ENCODE data around the gene SELENOO.
"Not testable (repeated sequence)": the region's sequence is repeated elsewhere in the genome, so short reads cannot be mapped to it uniquely, and the experiment has no call there.

Gene SELENOO, protein sequence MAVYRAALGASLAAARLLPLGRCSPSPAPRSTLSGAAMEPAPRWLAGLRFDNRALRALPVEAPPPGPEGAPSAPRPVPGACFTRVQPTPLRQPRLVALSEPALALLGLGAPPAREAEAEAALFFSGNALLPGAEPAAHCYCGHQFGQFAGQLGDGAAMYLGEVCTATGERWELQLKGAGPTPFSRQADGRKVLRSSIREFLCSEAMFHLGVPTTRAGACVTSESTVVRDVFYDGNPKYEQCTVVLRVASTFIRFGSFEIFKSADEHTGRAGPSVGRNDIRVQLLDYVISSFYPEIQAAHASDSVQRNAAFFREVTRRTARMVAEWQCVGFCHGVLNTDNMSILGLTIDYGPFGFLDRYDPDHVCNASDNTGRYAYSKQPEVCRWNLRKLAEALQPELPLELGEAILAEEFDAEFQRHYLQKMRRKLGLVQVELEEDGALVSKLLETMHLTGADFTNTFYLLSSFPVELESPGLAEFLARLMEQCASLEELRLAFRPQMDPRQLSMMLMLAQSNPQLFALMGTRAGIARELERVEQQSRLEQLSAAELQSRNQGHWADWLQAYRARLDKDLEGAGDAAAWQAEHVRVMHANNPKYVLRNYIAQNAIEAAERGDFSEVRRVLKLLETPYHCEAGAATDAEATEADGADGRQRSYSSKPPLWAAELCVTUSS

DNA sequence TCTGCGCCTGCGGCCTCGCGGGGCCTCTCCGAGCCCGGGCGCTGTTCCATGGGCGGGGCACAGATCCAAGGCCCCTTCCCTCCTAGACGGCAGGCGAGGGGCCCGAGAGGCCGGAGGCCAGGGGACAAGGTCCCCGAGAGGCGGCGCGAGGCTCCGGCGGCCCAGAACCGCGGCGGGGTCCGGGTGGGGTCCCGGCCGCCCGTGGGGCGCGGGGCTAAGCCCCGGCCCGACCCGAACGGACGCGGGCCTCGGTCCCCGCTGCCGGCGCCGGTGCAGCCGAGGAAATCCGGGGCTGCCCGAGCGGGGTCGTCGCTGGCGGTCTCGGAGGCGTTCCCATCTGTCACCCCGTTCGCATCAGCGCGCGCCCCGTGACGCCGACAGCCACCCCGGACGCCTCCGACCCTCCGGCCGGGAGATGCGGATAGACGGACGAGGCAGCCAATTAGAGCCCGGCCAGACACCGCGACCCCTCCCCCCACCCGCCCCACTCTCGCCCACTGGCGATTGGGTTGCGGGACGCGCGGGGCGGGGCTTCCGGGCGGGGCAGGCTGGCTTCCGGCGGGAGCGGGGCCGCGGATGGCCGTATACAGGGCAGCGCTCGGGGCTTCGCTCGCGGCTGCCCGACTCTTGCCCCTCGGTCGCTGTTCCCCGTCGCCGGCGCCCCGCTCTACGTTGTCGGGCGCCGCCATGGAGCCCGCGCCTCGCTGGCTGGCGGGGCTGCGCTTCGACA, at the start of gene SELENOO:
Gene SELENOO (plus strand): TSS at position 551 of the 730 bp plus-strand sequence. CDS start 26 bp downstream, at position 577.
- in situ Hi-C loops (cut with HindIII; ENCODE audit: low sequenced_read_pairs) = no loop called here

DNA sequence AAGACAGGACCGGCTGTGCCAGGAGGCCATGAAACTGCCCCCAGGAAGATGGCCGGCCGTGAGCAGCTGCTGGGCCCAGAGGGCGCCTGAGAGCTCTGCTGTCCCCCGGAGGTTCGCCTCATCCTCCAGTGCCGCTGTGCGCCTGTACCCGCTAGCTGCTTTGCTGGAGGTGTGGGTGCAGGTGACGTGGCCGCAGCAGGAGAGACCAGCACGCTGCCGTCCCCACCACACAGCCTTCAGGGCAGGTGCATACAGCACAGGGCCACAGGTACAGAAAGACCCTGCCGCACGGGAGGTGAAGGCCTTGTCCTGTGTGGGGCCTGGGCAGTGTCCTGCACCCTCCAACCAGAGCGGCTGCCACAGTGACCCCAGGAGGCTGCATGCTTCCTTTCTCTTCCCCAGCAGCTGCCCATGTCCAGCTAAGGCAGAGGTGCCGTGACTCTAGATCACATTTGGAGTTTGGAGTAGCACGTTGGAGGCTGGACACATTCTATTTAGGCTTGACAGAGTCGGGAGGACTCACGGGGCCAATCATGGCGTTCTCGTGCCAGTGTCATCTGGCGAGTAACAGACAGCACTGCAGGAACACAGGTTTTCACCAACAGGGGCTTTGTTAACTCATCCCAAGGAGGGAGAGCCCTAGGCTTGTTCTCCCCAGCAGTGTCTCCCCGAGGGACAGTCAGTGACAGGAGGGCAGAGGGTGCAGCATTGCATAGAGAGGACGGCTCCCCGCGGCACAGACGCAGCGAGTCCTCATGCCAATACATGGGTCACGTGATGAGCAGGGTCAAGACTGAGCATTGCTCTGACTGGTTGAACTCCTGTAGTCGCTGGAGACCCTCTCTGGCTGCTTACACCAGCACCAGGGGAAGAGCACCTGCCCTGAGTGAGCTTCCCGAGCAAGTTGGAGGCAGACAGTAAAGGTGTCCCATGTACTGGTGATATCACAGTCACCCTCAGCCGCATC, 49.0 kb upstream of the SELENOO start:
- in situ Hi-C loops (cut with HindIII; ENCODE audit: low sequenced_read_pairs) = no loop called here

DNA sequence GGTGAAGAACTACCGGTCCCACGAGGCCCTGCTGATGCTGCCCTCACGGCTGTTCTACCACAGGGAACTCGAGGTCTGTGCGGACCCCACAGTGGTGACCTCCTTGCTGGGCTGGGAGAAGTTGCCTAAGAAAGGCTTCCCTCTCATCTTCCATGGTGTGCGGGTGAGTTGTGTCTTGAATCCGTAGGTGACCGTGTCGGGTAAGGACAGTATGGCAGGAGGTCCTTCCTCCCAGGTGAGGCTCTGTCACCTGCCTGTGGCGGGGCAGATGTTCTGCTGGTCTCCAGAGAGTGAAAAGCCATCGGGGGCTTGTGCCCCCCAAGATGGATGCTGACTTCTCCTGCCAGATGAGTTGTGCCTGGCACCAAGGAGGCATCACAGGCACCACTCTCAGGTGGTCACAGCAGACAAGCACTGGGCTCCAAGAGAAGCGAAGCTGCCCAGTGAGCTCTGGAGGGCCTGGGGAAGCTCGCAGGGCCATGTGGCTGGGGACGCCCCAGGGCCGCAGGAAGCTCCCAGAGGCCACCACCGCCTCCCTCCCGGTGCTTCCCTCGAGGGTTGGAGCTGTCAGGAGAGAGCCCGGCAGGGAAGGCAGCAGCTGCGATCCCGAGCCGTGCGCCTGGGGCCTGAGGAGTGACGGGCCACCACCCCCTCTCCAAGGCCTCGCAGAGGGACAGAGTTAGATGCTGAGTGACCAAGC, 47.6 kb upstream of the SELENOO start:
- in situ Hi-C loops (cut with HindIII; ENCODE audit: low sequenced_read_pairs) = no loop called here

DNA sequence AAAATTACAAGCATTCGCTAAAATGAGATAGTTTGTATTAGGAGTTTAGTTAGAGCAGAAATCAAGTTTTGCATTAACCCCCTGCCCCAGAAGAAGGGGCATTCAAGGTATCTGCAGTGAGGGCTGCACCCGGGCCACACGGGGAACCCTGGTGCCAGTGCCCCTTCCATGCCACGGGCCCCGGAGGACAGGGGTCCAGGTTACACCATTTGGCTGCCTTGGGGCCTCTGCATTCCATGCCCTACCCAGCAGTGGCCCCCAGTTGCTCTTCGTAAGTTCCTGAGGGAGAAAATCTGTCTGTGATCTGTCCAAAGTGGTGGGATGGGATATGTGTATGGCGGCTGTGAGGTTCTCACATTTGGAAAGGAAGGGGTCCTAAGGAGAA, 47.1 kb upstream of the SELENOO start:
- in situ Hi-C loops (cut with HindIII; ENCODE audit: low sequenced_read_pairs) = no loop called here

DNA sequence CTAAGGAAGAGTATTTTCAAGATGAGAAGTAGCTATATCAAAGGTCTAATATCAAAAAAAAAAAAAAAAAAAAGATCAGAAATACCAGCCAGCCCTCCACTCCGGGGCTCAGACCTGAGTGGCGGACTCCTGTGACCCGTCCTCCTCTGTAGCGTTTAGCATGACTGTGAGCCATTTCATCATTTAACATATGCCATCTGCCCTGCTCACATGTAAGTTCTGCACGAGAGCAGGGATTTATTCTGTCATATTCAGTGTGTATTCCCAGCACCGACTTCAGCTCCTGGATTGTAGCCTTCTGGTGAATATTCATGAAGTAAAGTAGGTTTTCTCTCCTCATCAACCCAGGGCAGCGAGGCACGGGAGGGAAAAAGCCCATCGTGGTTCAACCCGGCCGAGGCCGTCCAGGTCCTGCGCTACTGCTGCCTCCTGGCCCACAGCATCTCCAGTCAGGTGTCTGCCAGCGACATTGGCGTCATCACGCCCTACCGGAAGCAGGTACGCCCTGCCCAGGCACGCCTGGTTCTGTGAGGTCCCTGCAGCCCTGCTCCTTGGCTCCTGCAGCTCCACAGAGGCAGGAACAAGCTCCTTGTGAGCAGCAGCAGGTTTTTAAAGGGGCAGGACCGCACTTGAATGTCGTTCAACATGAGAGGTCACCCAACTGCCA, 43.0 kb upstream of the SELENOO start:
- in situ Hi-C loops (cut with HindIII; ENCODE audit: low sequenced_read_pairs) = no loop called here

DNA sequence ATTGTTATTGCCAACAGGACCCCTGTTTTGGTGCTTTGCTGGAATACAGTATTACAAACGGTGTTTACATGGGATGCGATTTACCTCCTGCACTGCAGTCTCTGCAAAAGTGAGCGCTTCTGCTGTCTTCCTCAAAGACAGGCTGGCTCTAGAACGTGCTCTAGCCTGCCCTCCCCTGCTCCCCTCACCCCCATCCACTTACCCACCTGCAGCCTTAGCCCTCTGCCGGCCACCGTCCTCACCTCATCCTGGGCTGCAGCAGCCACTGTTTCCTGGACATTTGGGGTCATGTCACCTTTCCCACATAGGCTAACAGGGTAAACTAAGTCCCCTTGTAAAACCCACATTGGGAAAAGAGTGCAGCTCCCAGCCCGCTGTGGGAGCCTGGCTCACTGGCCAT, 39.9 kb upstream of the SELENOO start:
- in situ Hi-C loops (cut with HindIII; ENCODE audit: low sequenced_read_pairs) = no loop called here

DNA sequence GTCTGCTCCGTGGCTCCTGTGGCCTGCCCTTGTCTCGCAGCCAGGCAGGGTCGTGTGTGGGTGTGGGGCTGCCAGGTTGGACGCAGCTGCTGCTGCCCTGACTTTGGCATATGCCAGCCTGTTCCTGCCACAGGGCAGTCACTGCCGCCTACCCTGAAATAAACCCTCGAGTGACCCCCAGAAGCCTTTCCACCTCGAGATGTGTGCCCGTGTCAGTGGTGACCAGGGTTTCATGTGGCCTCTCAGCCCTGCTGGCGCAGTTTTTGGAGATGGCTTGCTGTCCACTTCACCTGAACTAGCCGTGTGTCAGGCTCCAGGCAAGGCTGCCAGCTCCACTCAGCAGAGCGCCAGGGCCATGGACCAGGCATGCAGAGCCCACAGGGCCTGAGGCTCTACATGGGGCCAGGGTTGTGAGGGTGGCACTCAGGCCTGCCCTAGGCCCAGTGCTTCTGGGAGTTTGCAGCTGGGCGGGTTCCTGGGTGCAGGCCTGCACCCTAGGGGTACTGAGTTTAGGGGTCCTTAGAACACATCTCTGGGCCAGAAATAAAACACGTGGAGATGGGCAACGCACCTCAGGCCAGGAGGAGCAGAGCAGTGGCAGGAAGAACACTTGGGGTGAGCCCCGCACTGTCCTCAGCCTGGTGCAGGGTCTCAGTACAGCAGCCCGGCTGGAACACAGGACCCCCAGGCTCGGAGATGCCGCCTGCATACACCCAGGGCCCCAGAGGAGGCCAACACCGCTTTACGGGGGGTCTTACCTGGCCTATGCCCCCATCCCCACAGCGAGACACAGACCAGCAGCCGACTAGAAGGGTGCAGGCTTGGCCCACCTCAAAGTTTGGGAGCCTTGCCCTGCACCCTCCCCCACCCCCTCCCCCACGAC, 39.1 kb upstream of the SELENOO start:
- in situ Hi-C loops (cut with HindIII; ENCODE audit: low sequenced_read_pairs) = no loop called here

DNA sequence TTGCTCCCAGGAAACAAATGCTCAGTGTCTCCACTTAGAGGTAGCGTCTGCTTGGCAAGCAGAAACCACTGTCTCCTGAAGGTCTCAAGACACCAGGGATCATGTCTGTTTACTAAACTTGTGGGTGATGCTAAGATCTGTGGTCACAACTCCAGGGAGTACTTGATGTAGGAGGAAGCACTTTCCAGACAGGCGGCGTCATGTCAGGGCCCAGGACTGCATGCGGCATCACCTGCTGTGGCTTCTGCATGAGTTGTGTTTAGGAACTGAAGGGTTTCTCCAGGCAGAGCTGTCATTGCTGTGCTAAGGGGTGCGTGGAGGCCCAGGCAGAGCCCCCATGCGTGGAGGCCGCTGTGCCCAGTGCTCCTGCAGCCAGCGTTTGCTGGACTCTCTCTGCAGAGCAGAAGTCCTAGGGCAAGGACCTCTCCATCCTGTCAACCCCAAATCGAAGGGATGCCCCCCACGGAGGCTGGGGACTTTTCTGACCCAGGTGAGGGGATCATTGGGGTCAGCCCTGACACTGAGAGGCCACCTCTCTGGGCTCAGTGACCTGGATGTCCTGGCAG, 38.3 kb upstream of the SELENOO start:
- in situ Hi-C loops (cut with HindIII; ENCODE audit: low sequenced_read_pairs) = no loop called here

DNA sequence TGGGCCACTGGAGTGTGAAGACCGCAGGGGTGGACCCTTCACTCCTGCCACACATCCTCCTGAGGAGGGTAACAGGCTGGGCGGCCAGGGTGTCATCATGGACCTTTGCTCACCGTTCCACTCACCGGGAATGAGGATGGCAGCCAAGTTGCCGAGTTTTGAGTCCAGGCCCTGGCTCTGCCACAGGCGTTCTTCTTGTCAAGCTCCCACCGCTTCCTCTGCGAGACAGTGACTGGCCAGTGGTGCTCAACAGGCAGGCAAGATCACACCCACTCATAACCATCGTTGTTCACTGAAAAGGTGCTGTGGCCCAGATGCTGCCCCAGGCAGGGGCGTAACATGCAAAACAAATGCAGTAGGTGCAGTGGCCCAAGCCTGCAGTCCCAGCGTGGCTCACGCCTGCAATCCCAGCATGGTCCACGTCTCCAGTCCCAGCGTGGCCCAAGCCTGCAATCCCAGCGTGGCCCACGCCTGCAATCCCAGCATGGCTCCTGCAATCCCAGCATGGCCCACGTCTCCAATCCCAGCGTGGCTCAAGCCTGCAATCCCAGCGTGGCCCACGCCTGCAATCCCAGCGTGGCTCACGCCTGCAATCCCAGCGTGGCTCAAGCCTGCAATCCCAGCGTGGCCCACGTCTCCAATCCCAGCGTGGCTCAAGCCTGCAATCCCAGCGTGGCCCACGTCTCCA, 35.2 kb upstream of the SELENOO start:
- in situ Hi-C loops (cut with HindIII; ENCODE audit: low sequenced_read_pairs) = no loop called here

DNA sequence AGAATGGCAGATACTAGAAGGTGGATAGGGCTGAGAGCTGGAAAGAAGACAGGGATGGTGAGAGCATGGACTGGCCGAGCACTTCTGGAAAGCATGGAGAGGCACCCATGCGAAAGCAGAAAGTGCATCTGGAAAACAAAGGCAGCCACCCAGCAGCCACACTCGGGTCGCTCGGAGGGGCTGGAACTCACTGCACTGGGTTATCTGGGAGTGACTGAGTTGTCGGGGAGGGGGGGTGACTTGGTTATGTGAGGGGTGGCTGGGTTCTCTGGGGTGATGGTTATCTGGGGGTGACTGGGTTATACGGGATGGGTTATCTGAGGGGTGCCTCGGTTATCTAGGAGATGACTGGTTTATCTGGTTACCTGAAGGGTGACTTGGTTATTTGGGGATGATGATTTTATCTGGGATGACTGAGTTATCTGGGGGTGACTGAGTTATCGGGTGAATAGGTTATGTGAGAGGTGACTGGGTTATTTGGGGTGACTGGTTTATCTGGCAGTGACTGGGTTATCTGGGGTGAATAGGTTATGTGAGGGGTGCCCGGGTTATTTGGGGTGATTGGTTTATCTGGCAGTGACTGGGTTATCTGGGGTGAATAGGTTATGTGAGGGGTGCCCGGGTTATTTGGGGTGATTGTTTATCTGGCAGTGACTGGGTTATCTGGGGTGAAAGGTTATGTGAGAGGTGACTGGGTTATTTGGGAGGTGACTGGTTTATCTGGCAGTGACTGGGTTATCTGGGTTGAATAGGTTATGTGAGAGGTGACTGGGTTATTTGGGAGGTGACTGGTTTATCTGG, 32.9 kb upstream of the SELENOO start:
- in situ Hi-C loops (cut with HindIII; ENCODE audit: low sequenced_read_pairs) = no loop called here

DNA sequence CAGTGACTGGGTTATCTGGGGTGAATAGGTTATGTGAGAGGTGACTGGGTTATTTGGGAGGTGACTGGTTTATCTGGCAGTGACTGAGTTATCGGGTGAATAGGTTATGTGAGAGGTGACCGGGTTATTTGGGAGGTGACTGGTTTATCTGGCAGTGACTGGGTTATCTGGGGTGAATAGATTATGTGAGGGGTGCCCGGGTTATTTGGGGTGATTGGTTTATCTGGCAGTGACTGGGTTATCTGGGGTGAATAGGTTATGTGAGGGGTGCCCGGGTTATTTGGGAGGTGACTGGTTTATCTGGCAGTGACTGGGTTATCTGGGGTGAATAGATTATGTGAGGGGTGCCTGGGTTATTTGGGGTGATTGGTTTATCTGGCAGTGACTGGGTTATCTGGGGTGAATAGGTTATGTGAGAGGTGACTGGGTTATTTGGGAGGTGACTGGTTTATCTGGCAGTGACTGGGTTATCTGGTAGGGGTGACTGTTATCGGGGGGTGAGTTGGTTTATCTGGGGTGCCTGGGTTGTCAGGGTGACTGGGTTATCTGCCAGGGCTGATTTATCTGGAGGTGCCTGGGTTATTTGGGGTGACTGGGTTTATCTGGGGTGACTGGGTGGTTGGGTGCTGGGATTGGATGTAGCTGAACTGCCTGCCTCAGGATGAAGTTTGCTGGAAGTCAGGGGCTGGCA, 32.2 kb upstream of the SELENOO start:
- in situ Hi-C loops (cut with HindIII; ENCODE audit: low sequenced_read_pairs) = not testable (repeated sequence)

DNA sequence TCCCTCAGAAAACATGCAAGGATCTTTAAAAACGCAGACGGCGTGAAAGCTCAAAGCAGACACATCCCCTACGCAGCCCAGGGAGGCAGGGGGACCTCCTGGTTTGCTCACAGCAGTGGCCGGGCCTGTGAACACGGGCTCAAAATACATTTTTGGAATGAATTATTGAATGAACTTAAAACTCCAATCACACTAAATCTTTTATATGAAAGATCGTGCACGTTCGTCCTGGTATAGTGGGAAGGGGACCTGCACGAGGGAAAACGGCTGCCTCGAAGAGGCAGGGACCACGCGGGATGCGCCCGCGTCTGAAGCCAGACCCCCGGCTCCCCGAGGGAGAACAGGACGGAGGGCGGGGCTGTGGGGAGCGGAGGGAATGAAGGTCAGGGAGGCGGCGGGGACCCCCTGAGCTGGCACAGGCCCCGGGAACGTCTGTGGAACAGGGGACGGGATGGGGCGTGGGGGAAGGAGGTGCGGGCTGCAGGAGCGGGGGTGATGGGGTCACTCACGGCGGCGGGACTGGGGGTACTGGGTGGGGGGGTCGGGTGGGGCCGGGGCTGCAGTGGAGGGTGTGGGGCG, 31.5 kb upstream of the SELENOO start:
- in situ Hi-C loops (cut with HindIII; ENCODE audit: low sequenced_read_pairs) = no loop called here

DNA sequence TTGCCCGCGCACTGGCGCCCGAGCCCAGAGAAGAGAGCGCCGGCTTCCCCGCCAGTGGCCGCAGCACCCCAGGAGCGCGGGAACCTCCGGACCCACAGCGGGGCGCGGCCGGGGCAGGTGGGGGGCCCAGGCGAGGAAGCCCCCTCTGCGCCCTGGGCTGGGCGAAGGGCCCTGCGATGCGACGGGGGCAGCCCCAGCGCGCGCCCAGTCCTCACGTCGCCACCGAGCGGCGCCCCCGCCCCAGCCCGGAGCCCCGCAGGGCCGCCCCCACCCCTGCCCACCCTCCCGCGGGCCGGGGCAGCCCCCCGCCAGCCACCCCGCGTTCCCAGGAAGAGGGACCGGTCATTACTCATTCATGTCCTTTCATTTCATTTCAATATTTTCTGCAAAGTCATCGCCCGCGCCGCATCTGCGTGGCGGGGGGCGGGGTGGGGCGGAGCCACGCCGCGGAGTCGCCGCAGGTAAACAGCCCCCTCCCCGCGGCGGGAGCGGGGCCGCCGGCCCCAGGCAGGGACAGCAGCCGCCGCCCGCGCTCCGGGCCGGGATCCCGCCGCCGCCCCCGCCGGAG, 31.0 kb upstream of the SELENOO start:
- in situ Hi-C loops (cut with HindIII; ENCODE audit: low sequenced_read_pairs) = no loop called here

DNA sequence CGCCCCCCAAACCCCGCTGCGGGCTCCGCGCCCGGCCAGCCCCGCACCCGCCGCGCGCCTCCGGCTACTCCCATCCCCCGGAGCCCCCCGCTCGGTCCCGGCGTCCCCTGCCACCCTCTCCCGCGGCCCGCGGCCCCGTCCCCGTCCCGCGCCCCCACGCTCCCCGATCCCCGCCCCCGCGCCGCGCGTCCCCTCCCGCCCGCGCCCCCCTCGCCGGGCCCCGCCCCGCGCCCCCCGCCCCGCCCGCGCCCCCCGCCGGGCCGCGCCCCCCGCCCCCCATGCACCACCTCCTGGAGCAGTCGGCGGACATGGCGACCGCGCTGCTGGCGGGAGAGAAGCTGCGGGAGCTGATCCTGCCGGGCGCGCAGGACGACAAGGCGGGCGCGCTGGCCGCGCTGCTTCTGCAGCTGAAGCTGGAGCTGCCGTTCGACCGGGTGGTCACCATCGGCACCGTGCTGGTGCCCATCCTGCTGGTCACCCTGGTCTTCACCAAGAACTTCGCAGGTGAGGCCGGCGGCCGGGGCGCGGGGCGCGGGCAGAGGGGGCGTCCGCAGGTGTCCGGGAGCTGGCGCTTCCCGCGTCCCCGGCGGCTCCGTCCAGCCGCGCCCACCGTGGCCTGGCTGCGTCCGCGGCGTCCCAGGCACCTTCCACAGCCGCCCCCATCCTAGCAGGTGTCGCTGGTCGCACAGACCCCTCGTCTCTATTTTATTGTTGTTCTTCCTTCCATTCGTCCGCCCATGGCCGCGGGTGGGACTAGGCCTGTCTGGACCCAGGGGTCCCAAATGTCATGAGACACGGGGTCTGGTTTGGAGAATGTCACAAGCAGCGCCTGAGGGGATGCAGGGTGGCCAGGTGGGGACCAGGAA, 30.1 kb upstream of the SELENOO start, which contains the start of gene PANX2:
Gene PANX2 (plus strand): TSS at position 279 of the 866 bp plus-strand sequence. CDS start 0 bp downstream, at position 279.
- in situ Hi-C loops (cut with HindIII; ENCODE audit: low sequenced_read_pairs) = no loop called here

All from endothelial cell of hepatic sinusoid (primary cell).